Liver (tissue), 3 donors: ENCODE measurements around the gene CATSPER4.

Source experiments
- ATF3 ChIP-seq: IDR thresholded peaks from 2 replicates; pipeline ENCODE4 v1.6.1; 2016; ENCODE audit warnings: antibody characterized with exemption
- CTCF ChIP-seq: fragments of 150-350 bp; IDR thresholded peaks from 2 replicates; pipeline ENCODE4 v1.5.1; 2017; ENCODE audit warnings: improper control_type of control experiment, low read depth, low read length; ENCODE audit not compliant: missing input control
- EGR1 ChIP-seq, 2 donors: IDR thresholded peaks; 2 replicates each; pipeline ENCODE4 v1.6.1; 2016 to 2018; ENCODE audit warnings: antibody characterized with exemption in 2 of 2, low read depth in 2 of 2
- FOXA1 ChIP-seq: IDR thresholded peaks from 2 replicates; pipeline ENCODE4 v1.6.1; 2016; ENCODE audit warnings: antibody characterized with exemption
- GABPA ChIP-seq, 2 donors: IDR thresholded peaks in 1 of 2; conservative IDR thresholded peaks in 1 of 2; 2 replicates each; pipeline ENCODE4 v1.6.1; 2016; ENCODE audit warnings: antibody characterized with exemption in 2 of 2, mild to moderate bottlenecking in 1 of 2, moderate library complexity in 1 of 2
- HNF4A ChIP-seq, 2 donors: conservative IDR thresholded peaks; 2 replicates each; pipeline ENCODE4 v1.6.1; 2016; ENCODE audit warnings: antibody characterized with exemption in 2 of 2, mild to moderate bottlenecking in 2 of 2
- MAX ChIP-seq: IDR thresholded peaks from 2 replicates; pipeline ENCODE4 v1.6.1; 2016; ENCODE audit warnings: antibody characterized with exemption
- RAD21 ChIP-seq, 2 donors: IDR thresholded peaks; 2 replicates each; pipeline ENCODE4 v1.6.1; 2016; ENCODE audit warnings: antibody characterized with exemption in 2 of 2, mild to moderate bottlenecking in 2 of 2
- REST ChIP-seq: IDR thresholded peaks from 2 replicates; pipeline ENCODE4 v1.6.1; 2016; ENCODE audit warnings: antibody characterized with exemption, mild to moderate bottlenecking
- RXRA ChIP-seq, 2 donors: IDR thresholded peaks; 2 replicates each; pipeline ENCODE4 v1.6.1; 2017 to 2018; ENCODE audit warnings: antibody characterized with exemption in 2 of 2, mild to moderate bottlenecking in 1 of 2
- SP1 ChIP-seq: IDR thresholded peaks from 2 replicates; pipeline ENCODE4 v1.6.1; 2018; ENCODE audit warnings: antibody characterized with exemption, mild to moderate bottlenecking
- TAF1 ChIP-seq: conservative IDR thresholded peaks from 2 replicates; pipeline ENCODE4 v1.6.1; 2016; ENCODE audit warnings: antibody characterized with exemption, mild to moderate bottlenecking
- YY1 ChIP-seq: IDR thresholded peaks from 2 replicates; pipeline ENCODE4 v1.6.1; 2016; ENCODE audit warnings: antibody characterized with exemption, mild to moderate bottlenecking
- ZBTB33 ChIP-seq: IDR thresholded peaks from 2 replicates; pipeline ENCODE4 v1.6.1; 2016; ENCODE audit warnings: antibody characterized with exemption
- donor health status: healthy.
- donor health status: healthy.

- TF ChIP-seq RAD21 (IDR thresholded peaks at IDR 0.05) (no peak), ZBTB33 (no peak), MAX (no peak), CTCF (no peak), REST (no peak), EGR1 (IDR thresholded peaks at IDR 0.05; ENCODE audit: low read depth in 2 of 2) (no peak), GABPA (IDR thresholded peaks at IDR 0.05 in 1 of 2, conservative IDR thresholded peaks at IDR 0.05 in 1 of 2) (no peak), TAF1 (no peak), FOXA1 (no peak), YY1 (no peak), SP1 (no peak), HNF4A (conservative IDR thresholded peaks at IDR 0.05) (no peak), ATF3 (no peak), RXRA (IDR thresholded peaks at IDR 0.05) (no peak)
Observed at GRCh38 chr1:26175346-26175745, 15.1 kb upstream of the CATSPER4 start.
